Thyroid gland (tissue), 4 donors: ENCODE data around the gene NKX1-2.

ENCODE experiments used
- CTCF ChIP-seq, 6 experiments: fragments of 200-600 bp in 3 of 6; fragments of 450-650 bp in 3 of 6; sonication (generic) in 3 of 6; IDR thresholded peaks; one replicate each; pipeline ENCODE4 v1.5.1; 2016 to 2019; ENCODE audit warnings: antibody characterized with exemption in 6 of 6, mild to moderate bottlenecking in 2 of 6, inconsistent platforms in 1 of 6, moderate library complexity in 1 of 6
- POLR2A ChIP-seq, 2 donors: fragments of 450-650 bp; IDR thresholded peaks; one replicate each; pipeline ENCODE4 v1.6.1; 2017; ENCODE audit warnings: antibody characterized with exemption in 2 of 2, mild to moderate bottlenecking in 2 of 2, moderate library complexity in 1 of 2

GRCh38 chr10:124458889-124459288 lies 9.1 kb upstream of the NKX1-2 start:
- TF ChIP-seq POLR2A (IDR thresholded peaks at IDR 0.05) (no peak), CTCF (IDR thresholded peaks at IDR 0.05) (no peak)
